ENCODE results near the gene RBM17. TPM values are rescaled to one million over a fixed set of nuclear protein-coding genes. Genes with fewer than 3 reads are reported as not detected.
"Not testable (repeated sequence)": the region's sequence is repeated elsewhere in the genome, so short reads cannot be mapped to it uniquely, and the experiment has no call there.

The RBM17 gene, protein sequence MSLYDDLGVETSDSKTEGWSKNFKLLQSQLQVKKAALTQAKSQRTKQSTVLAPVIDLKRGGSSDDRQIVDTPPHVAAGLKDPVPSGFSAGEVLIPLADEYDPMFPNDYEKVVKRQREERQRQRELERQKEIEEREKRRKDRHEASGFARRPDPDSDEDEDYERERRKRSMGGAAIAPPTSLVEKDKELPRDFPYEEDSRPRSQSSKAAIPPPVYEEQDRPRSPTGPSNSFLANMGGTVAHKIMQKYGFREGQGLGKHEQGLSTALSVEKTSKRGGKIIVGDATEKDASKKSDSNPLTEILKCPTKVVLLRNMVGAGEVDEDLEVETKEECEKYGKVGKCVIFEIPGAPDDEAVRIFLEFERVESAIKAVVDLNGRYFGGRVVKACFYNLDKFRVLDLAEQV
- 133 and 139 TPM in 2 replicates for total RNA-seq (2022)
- Bru-seq, nascent RNA: percentile 93 among the genes with signal in this experiment
- percentile 91 among the genes with signal in this experiment for BruChase-seq, experiment 1, labeled RNA remaining after a 6-hour chase
- percentile 92 among the genes with signal in this experiment for BruChase-seq, experiment 2, labeled RNA remaining after a 2-hour chase
- long read RNA-seq, transcript RBM17-201 (12 exons, 2,755 nt): major isoform, 55 of 97 reads
- long read RNA-seq, partial matches to known transcripts: 30 of 97 reads
- long read RNA-seq, other reads (novel, unspliced or antisense): 10 of 97 reads

DNA sequence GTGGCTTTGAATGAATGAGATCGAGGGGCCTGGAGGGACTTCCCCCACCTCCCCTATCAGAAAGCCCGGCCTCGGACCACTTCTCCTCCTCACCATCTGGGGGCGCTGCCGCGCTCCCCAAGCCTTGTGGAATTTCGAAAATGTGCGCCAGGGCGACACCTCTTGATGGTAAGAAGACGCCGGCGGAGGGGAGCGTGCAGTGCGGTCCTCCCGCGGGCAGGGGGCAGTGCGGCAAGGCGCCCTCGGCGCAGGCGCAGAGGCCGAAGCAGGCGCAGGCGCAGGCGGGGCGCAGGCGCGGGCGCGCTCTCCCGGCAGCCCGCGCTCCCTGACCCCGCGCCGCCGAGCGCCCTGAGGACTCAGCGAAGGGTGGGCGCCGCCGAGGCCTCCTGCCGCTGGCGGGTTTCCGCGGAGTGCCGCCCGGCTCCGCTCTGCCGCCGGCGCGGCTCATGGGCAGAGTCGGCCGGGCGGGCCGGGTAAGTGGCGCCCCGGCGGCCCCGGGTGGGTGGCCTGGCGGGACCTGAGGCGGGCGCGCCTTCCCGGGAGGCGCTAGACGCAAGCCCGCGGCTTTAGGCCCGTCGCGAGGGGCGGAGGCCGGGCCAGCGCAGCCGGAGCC, at the start of gene RBM17:
TSS of gene RBM17 (plus strand) at position 314 of the 613 bp plus-strand sequence. CDS start 8,032 bp downstream, outside the sequence.
- intact Hi-C loops (cut with micrococcal nuclease; ENCODE audit: unreplicated experiment): loop anchor here (5.0 kb wide), 1 partner anchor 77 kb away; no protein-coding TSS in a partner anchor
- Mint-ChIP-seq H3K36me3 (ENCODE audit: insufficient read depth, unreplicated experiment) (peaks cover 22% of the 10 kb centered on the region), H3K27ac (ENCODE audit: unreplicated experiment) (peak within 1 kb of the TSS; percentile 56), H3K4me3 (ENCODE audit: low read depth, unreplicated experiment) (peak within 1 kb of the TSS; percentile 85), H3K27me3 (ENCODE audit: unreplicated experiment) (peaks cover 2% of the 10 kb centered on the region), H3K9me3 (ENCODE audit: low read depth, unreplicated experiment) (no peaks in the 10 kb centered on the region), H3K4me1 (ENCODE audit: low read depth, unreplicated experiment) (peaks cover 43% of the 10 kb centered on the region)
- DNase-seq: peak; percentile 93
- TF ChIP-seq, protein P1, sequence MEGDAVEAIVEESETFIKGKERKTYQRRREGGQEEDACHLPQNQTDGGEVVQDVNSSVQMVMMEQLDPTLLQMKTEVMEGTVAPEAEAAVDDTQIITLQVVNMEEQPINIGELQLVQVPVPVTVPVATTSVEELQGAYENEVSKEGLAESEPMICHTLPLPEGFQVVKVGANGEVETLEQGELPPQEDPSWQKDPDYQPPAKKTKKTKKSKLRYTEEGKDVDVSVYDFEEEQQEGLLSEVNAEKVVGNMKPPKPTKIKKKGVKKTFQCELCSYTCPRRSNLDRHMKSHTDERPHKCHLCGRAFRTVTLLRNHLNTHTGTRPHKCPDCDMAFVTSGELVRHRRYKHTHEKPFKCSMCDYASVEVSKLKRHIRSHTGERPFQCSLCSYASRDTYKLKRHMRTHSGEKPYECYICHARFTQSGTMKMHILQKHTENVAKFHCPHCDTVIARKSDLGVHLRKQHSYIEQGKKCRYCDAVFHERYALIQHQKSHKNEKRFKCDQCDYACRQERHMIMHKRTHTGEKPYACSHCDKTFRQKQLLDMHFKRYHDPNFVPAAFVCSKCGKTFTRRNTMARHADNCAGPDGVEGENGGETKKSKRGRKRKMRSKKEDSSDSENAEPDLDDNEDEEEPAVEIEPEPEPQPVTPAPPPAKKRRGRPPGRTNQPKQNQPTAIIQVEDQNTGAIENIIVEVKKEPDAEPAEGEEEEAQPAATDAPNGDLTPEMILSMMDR (IDR thresholded peaks at IDR 0.05; ENCODE audit: unreplicated experiment): peak; percentile 100
- no TSS peak for BruUV-seq (replicated peaks)
- CTCF ChIA-PET: no interaction called here

GRCh38 chr10:6039711-6040110, 49.1 kb upstream of the RBM17 start:
- Mint-ChIP-seq H3K27ac (ENCODE audit: unreplicated experiment) (no peak overlapping the region), H3K4me1 (ENCODE audit: low read depth, unreplicated experiment) (no peaks in the 10 kb centered on the region), H3K36me3 (ENCODE audit: insufficient read depth, unreplicated experiment) (no peaks in the 10 kb centered on the region), H3K9me3 (ENCODE audit: low read depth, unreplicated experiment) (no peaks in the 10 kb centered on the region), H3K4me3 (ENCODE audit: low read depth, unreplicated experiment) (no peak overlapping the region), H3K27me3 (ENCODE audit: unreplicated experiment) (peaks cover 73% of the 10 kb centered on the region)
- CTCF ChIA-PET: no interaction called here
- BruUV-seq (replicated peaks): no TSS peak
- DNase-seq: no peak
- TF ChIP-seq, protein P1 (IDR thresholded peaks at IDR 0.05; ENCODE audit: unreplicated experiment): no peak
- intact Hi-C loops (cut with micrococcal nuclease; ENCODE audit: unreplicated experiment): no loop called here

- CTCF ChIA-PET: no interaction called here
- H3K9me3 Mint-ChIP-seq (ENCODE audit: low read depth, unreplicated experiment): no peaks in the 10 kb centered on the region
- no peaks in the 10 kb centered on the region for H3K4me1 Mint-ChIP-seq (ENCODE audit: low read depth, unreplicated experiment)
- H3K36me3 Mint-ChIP-seq (ENCODE audit: insufficient read depth, unreplicated experiment): no peaks in the 10 kb centered on the region
- H3K27ac Mint-ChIP-seq (ENCODE audit: unreplicated experiment): no peak overlapping the region
- no peak overlapping the region for H3K4me3 Mint-ChIP-seq (ENCODE audit: low read depth, unreplicated experiment)
- DNase-seq: no peak
- TF ChIP-seq, protein P1 (IDR thresholded peaks at IDR 0.05; ENCODE audit: unreplicated experiment): no peak
- intact Hi-C loops (cut with micrococcal nuclease; ENCODE audit: unreplicated experiment): no loop called here
- peaks cover 76% of the 10 kb centered on the region for H3K27me3 Mint-ChIP-seq (ENCODE audit: unreplicated experiment)
- no TSS peak for BruUV-seq (replicated peaks)
Measured at GRCh38 chr10:6040205-6040604, 48.6 kb upstream of the RBM17 start.

- H3K36me3 Mint-ChIP-seq (ENCODE audit: insufficient read depth, unreplicated experiment); DNase-seq; H3K27ac Mint-ChIP-seq (ENCODE audit: unreplicated experiment); H3K9me3 Mint-ChIP-seq (ENCODE audit: low read depth, unreplicated experiment); CTCF ChIA-PET; intact Hi-C loops (cut with micrococcal nuclease; ENCODE audit: unreplicated experiment); H3K4me1 Mint-ChIP-seq (ENCODE audit: low read depth, unreplicated experiment); H3K4me3 Mint-ChIP-seq (ENCODE audit: low read depth, unreplicated experiment); BruUV-seq (replicated peaks): not testable (repeated sequence)
- H3K27me3 Mint-ChIP-seq (ENCODE audit: unreplicated experiment): peaks cover 76% of the 10 kb centered on the region
Measured at GRCh38 chr10:6043377-6043776, 45.5 kb upstream of the RBM17 start.
